Endothelial cell of umbilical vein (primary cell): Measurements from ENCODE around the gene C3. TPM values are rescaled to one million over a fixed set of nuclear protein-coding genes. Genes with fewer than 3 reads are reported as not detected.

Source experiments
- BruUV-seq: library from RNA; stranded (reverse); fragments of 400-500 nt; replicated peaks from 2 replicates; lab custom pipeline; 2021; lab: Mats Ljungman, UMichigan
- CTCF ChIA-PET: fragments of 300-600, 350-600 bp; sonication (Branson Sonifier 250); formaldehyde crosslinking; loops from one replicate; lab custom pipeline; 2021; ENCODE audit warnings: antibody characterized with exemption, inconsistent platforms; lab: Charles Lee
- POLR2A ChIA-PET: fragments of 300-600, 350-600 bp; sonication (Branson Sonifier 250); formaldehyde crosslinking; loops from one replicate; lab custom pipeline; 2021; ENCODE audit warnings: antibody characterized with exemption, inconsistent platforms; lab: Charles Lee
- DNase-seq: peaks from one replicate; pipeline ENCODE4 v3.0.0-alpha.2; 2011; ENCODE audit warnings: low read depth, low spot score
- FAIRE-seq: peaks from 2 replicates; lab custom pipeline; 2011; peaks lifted over from hg19 to GRCh38; lab: Jason Lieb, UNC
- H2AFZ ChIP-seq: 2 replicates; pipeline ENCODE4 v1.6.0; 2012; ENCODE audit warnings: low read depth, low read length, control low read depth, inconsistent platforms
- H3K27ac ChIP-seq: 2 replicates; pipeline ENCODE4 v1.5.1; 2011; ENCODE audit warnings: low read depth, mild to moderate bottlenecking, control low read depth, low read length, moderate library complexity; ENCODE audit not compliant: insufficient read depth
- H3K27me3 ChIP-seq, 2 experiments: 2 replicates each; pipeline versions ENCODE4 v1.6.0 to v1.6.1; 2011; ENCODE audit warnings: low read length in 2 of 2, mixed read lengths in 1 of 2; ENCODE audit not compliant: control insufficient read depth in 2 of 2, insufficient read depth in 2 of 2
- H3K36me3 ChIP-seq, 2 experiments: 2 replicates in 1 of 2; 3 replicates in 1 of 2; pipeline ENCODE4 v1.5.1; 2011; ENCODE audit warnings: low read length in 2 of 2, mild to moderate bottlenecking in 1 of 2, moderate library complexity in 1 of 2; ENCODE audit not compliant: control insufficient read depth in 2 of 2, insufficient read depth in 2 of 2; ENCODE audit errors: extremely low read depth in 1 of 2
- H3K4me1 ChIP-seq: 3 replicates; pipeline ENCODE4 v1.5.1; 2011; ENCODE audit warnings: mild to moderate bottlenecking, low read length; ENCODE audit not compliant: control insufficient read depth, insufficient read depth; ENCODE audit errors: extremely low read depth
- H3K4me2 ChIP-seq: 2 replicates; pipeline ENCODE4 v1.6.1; 2011; ENCODE audit warnings: low read length, control low read depth, mixed read lengths; ENCODE audit not compliant: insufficient read depth
- H3K4me3 ChIP-seq, 3 experiments: fragments of 200-600 bp in 1 of 3; sonication (generic), shearing (Covaris generic) in 1 of 3; replicated peaks in 1 of 3; 2 replicates each; pipeline ENCODE4 v1.5.1; 2011 to 2016; ENCODE audit warnings: control low read depth in 3 of 3, low read length in 3 of 3, mild to moderate bottlenecking in 2 of 3, inconsistent platforms in 1 of 3, low read depth in 1 of 3, moderate library complexity in 1 of 3; ENCODE audit not compliant: insufficient read depth in 1 of 3
- H3K79me2 ChIP-seq: 2 replicates; pipeline ENCODE4 v1.6.0; 2012; ENCODE audit warnings: low read length, inconsistent platforms; ENCODE audit not compliant: control insufficient read depth, insufficient read depth
- H3K9ac ChIP-seq: replicated peaks from 2 replicates; pipeline ENCODE3; 2011; ENCODE audit warnings: low read length, control low read depth; ENCODE audit not compliant: insufficient read depth; ENCODE audit errors: extremely low read depth
- H3K9me1 ChIP-seq: replicated peaks from 3 replicates; pipeline ENCODE4 v1.6.0; 2011; ENCODE audit warnings: mild to moderate bottlenecking, low read length; ENCODE audit not compliant: control insufficient read depth, insufficient read depth; ENCODE audit errors: extremely low read depth
- H3K9me3 ChIP-seq: replicated peaks from 2 replicates; pipeline ENCODE4 v1.5.1; 2012; ENCODE audit warnings: low read length, inconsistent platforms; ENCODE audit not compliant: control insufficient read depth, insufficient read depth
- H4K20me1 ChIP-seq: replicated peaks from 2 replicates; pipeline ENCODE3; 2011; ENCODE audit warnings: mild to moderate bottlenecking, low read length; ENCODE audit not compliant: control insufficient read depth, insufficient read depth; ENCODE audit errors: extremely low read depth
- EZH2 ChIP-seq: IDR thresholded peaks from 2 replicates; pipeline ENCODE4 v1.6.1; 2012; ENCODE audit warnings: borderline replicate concordance, low read depth, mild to moderate bottlenecking, moderate library complexity, low read length, inconsistent platforms; ENCODE audit not compliant: severe bottlenecking
- FOS ChIP-seq: IDR thresholded peaks from 2 replicates; pipeline ENCODE4 v1.6.1; 2011; ENCODE audit warnings: mild to moderate bottlenecking, low read length, moderate library complexity, borderline replicate concordance; ENCODE audit not compliant: insufficient read depth
- GATA2 ChIP-seq: IDR thresholded peaks from 2 replicates; pipeline ENCODE4 v1.7.0; 2011; ENCODE audit warnings: low read depth, mild to moderate bottlenecking, moderate library complexity, mixed read lengths, low read length; ENCODE audit not compliant: insufficient read length, insufficient read depth
- JUN ChIP-seq: IDR thresholded peaks from 2 replicates; pipeline ENCODE4 v1.6.1; 2011; ENCODE audit warnings: borderline replicate concordance, low read depth; ENCODE audit not compliant: insufficient read length, insufficient read depth
- MYC ChIP-seq: IDR thresholded peaks from one replicate; pipeline ENCODE4 v1.6.1; 2011; ENCODE audit warnings: mild to moderate bottlenecking, low read depth, low read length
- POLR2A ChIP-seq: IDR thresholded peaks from 2 replicates; pipeline ENCODE4 v1.6.1; 2012; ENCODE audit warnings: low read depth, mild to moderate bottlenecking, control low read depth, low read length
- POLR2AphosphoS5 ChIP-seq: IDR thresholded peaks from 2 replicates; pipeline ENCODE4 v1.6.1; 2012; ENCODE audit warnings: low read depth, mild to moderate bottlenecking, control low read depth, low read length, moderate library complexity; ENCODE audit not compliant: insufficient read depth
- dilution Hi-C: fragments of 300-500 bp; cut with MboI; formaldehyde crosslinking; loops from one replicate; pipeline ENCODE4 v1.15.0; 2019; ENCODE audit warnings: low sequenced_read_pairs; ENCODE audit not compliant: extremely low pct_ligation_motif_present
- intact Hi-C: fragments of 100-400 bp; cut with micrococcal nuclease; formaldehyde crosslinking; loops from one replicate; pipeline ENCODE4 v1.10.0; 2022
- polyA plus RNA-seq, 4 experiments: library from polyadenylated mRNA; depleted of rRNA in 3 of 4; stranded (reverse) in 3 of 4; unstranded in 1 of 4; fragments of >200 nt; gene quantifications; 2 replicates each; pipeline versions ENCODE4 v1.2.1 to v1.2.3, GENCODE V29; 2011 to 2012; ENCODE audit warnings: missing spikeins in 1 of 4
- total RNA-seq: library from RNA; stranded (reverse); gene quantifications from 2 replicates; pipeline ENCODE4 v1.2.3, GENCODE V29; 2021
- TF ChIP-seq, protein P1 (sequence below), 2 donors: IDR thresholded peaks; 1 replicate in 1 of 2; 2 replicates in 1 of 2; pipeline ENCODE4 v1.5.1; 2011; ENCODE audit warnings: low read length in 2 of 2, mild to moderate bottlenecking in 2 of 2, moderate library complexity in 2 of 2, control low read depth in 1 of 2, inconsistent platforms in 1 of 2, low read depth in 1 of 2; ENCODE audit not compliant: insufficient read depth in 1 of 2; ENCODE audit errors: extremely low read depth in 1 of 2
- TF ChIP-seq, protein P2 (sequence below): IDR thresholded peaks from 2 replicates; pipeline ENCODE4 v1.6.1; 2011; ENCODE audit not compliant: insufficient read depth, insufficient read length

The C3 gene
- total and polyA plus RNA-seq, 2 donors (not counting 3 experiments of a cell fraction or from before 2014, with no cell fraction given), result 0.23 TPM; not detected in 1

DNA sequence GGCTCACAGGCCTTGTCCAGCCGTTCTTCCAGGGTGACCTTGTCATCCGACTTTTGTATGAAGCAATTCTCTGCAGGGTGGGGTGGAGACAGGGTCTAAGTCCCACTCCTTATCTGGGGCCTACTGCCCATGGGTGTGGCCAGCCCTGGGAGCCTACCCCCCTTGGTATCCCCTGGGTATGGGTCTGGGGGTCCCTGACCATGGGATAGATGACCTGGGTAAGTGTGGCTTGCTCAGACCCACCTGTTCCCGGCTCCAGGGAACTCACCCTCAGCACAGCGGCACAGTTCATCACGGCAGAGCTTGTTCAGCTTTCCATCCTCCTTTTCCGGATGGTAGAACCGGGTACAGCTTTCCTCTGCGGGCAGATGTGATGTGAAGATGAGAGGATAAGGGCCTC, 41.3 kb downstream of the C3 start:
- FAIRE-seq, result no peak
- no peaks in the 10 kb centered on the region for H3K9me1 ChIP-seq
- H4K20me1 ChIP-seq, result no peaks in the 10 kb centered on the region
- no peaks in the 10 kb centered on the region for H3K9me3 ChIP-seq
- TF ChIP-seq MYC (no peak), JUN (no peak), POLR2AphosphoS5 (no peak), GATA2 (no peak), EZH2 (no peak), POLR2A (no peak), FOS (no peak)
- TF ChIP-seq, protein P1, sequence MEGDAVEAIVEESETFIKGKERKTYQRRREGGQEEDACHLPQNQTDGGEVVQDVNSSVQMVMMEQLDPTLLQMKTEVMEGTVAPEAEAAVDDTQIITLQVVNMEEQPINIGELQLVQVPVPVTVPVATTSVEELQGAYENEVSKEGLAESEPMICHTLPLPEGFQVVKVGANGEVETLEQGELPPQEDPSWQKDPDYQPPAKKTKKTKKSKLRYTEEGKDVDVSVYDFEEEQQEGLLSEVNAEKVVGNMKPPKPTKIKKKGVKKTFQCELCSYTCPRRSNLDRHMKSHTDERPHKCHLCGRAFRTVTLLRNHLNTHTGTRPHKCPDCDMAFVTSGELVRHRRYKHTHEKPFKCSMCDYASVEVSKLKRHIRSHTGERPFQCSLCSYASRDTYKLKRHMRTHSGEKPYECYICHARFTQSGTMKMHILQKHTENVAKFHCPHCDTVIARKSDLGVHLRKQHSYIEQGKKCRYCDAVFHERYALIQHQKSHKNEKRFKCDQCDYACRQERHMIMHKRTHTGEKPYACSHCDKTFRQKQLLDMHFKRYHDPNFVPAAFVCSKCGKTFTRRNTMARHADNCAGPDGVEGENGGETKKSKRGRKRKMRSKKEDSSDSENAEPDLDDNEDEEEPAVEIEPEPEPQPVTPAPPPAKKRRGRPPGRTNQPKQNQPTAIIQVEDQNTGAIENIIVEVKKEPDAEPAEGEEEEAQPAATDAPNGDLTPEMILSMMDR (IDR thresholded peaks at IDR 0.05; ENCODE audit: extremely low read depth in 1 of 2, insufficient read depth in 1 of 2, low read depth in 1 of 2, low read length in 2 of 2), result no peak
- TF ChIP-seq, protein P2, sequence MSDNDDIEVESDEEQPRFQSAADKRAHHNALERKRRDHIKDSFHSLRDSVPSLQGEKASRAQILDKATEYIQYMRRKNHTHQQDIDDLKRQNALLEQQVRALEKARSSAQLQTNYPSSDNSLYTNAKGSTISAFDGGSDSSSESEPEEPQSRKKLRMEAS, result no peak
- no peak overlapping the region for H3K27ac ChIP-seq
- no peak overlapping the region for H3K4me3 ChIP-seq
- no peak for DNase-seq
- H3K36me3 ChIP-seq, result no peaks in the 10 kb centered on the region
- H2AFZ ChIP-seq, result no peak overlapping the region
- dilution Hi-C loops, result no loop called here
- no peaks in the 10 kb centered on the region for H3K27me3 ChIP-seq
- ChIA-PET POLR2A (no interaction called here), CTCF (no interaction called here)
- H3K9ac ChIP-seq, result no peak overlapping the region
- peaks cover 7% of the 10 kb centered on the region for H3K4me1 ChIP-seq
- BruUV-seq, result no TSS peak
- intact Hi-C loops, result loop anchor here (10.0 kb wide), 1 partner anchor 56 kb away; the partner anchor contains the start of genes GPR108 and TRIP10
- H3K79me2 ChIP-seq, result no peaks in the 10 kb centered on the region
- H3K4me2 ChIP-seq, result no peak overlapping the region
